Lower leg skin (tissue), 3 donors: Measurements from ENCODE around the gene DMD.

Experiments used
- CTCF ChIP-seq, 3 donors: fragments of 450-650 bp; IDR thresholded peaks; one replicate each; pipeline ENCODE4 v1.5.1; 2016; ENCODE audit warnings: antibody characterized with exemption in 3 of 3, mild to moderate bottlenecking in 3 of 3, moderate library complexity in 2 of 3
- POLR2A ChIP-seq, 2 donors: fragments of 450-650 bp; IDR thresholded peaks; one replicate each; pipeline ENCODE4 v1.6.1; 2016 to 2017; ENCODE audit warnings: antibody characterized with exemption in 2 of 2, mild to moderate bottlenecking in 1 of 2, moderate library complexity in 1 of 2

- TF ChIP-seq CTCF (IDR thresholded peaks at IDR 0.05) (no peak), POLR2A (IDR thresholded peaks at IDR 0.05) (no peak)
These were observed 2044.9 kb downstream of the DMD start for GRCh38 chrX:31166416-31166815.
